GM18868 (cell line): ENCODE results near the gene CTSF.
"Not testable (repeated sequence)": the region's sequence is repeated elsewhere in the genome, so short reads cannot be mapped to it uniquely, and the experiment has no call there.

ENCODE experiments used
- ATAC-seq: cut with Tn5 transposase; IDR thresholded peaks from one replicate; pipeline ENCODE4 v1.9.1; 2021; ENCODE audit warnings: mild to moderate bottlenecking, moderate library complexity; ENCODE audit not compliant: unreplicated experiment

The CTSF gene

GRCh38 chr11:66568124-66568916 is at the start of gene CTSF:
CTSF (minus strand) TSS chr11:66568606; CDS start chr11:66568486, 120 bp downstream.
- no peak for ATAC-seq

DNA sequence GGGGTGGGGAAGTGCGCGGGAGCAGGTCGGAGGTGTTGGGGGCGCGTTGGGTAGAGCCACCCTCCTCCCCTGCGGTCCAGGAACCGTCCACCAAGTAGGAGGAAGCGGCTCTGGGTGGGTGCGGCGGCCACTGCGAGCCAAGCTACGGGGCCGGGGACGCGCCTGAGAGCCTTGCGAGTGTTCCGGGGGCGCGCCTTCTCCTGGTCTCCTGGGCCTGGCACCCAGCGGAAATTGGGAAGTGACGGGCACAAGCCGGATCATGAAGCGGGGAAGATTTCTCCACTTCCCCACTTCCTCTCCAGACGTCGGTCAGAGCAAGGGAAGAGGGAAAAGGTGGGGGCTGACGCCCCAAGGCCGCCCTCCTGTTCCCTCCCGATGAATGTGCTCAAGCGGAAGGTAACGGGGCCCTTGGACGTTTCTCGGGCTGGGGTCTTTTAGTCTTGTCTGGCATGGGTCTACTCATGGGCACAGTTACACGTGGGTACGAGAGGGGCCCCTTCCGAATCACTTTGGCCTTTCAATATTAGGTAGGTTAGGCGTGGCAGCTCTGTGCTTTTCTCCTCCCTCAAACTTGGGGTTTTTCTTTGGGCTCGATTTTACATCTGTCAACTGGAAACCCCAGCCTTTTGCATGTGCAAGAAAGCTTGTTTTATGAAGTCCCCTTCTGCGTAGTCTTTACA is 48.9 kb upstream of the CTSF start:
- no peak for ATAC-seq

DNA sequence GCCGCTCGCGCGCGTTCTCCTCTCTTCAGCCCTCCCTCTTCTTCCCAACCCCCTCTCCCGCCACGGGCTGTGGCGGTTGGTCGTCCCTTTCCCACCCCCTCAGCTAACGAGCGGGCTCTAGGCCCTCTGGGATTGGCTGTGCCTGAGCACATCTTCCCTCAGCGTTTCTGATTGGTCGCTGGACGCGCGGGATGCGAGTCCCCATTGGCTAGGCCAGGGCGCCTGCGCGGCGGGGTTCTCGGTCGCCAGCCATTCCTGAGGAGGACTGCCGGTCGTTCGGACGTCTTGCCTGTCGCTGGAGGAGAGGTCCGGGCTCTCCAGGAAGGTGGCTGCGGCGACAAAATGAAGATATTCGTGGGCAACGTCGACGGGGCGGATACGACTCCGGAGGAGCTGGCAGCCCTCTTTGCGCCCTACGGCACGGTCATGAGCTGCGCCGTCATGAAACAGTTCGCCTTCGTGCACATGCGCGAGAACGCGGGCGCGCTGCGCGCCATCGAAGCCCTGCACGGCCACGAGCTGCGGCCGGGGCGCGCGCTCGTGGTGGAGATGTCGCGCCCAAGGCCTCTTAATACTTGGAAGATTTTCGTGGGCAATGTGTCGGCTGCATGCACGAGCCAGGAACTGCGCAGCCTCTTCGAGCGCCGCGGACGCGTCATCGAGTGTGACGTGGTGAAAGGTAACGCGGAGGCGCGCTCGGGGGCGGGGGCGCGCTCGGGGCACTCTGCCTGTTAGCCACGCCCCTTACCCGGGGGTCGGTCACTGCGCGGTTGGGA is 48.2 kb upstream of the CTSF start, which contains the start of gene RBM14:
Gene RBM14, plus strand, starts transcription at position 252 of the 776 bp plus-strand sequence. Its CDS starts 91 bp downstream, at position 343.
- ATAC-seq, result peak; percentile 91

GRCh38 chr11:66614073-66614472 is 45.7 kb upstream of the CTSF start:
- no peak for ATAC-seq

GRCh38 chr11:66612458-66612857 is 44.1 kb upstream of the CTSF start:
- ATAC-seq, result no peak

DNA sequence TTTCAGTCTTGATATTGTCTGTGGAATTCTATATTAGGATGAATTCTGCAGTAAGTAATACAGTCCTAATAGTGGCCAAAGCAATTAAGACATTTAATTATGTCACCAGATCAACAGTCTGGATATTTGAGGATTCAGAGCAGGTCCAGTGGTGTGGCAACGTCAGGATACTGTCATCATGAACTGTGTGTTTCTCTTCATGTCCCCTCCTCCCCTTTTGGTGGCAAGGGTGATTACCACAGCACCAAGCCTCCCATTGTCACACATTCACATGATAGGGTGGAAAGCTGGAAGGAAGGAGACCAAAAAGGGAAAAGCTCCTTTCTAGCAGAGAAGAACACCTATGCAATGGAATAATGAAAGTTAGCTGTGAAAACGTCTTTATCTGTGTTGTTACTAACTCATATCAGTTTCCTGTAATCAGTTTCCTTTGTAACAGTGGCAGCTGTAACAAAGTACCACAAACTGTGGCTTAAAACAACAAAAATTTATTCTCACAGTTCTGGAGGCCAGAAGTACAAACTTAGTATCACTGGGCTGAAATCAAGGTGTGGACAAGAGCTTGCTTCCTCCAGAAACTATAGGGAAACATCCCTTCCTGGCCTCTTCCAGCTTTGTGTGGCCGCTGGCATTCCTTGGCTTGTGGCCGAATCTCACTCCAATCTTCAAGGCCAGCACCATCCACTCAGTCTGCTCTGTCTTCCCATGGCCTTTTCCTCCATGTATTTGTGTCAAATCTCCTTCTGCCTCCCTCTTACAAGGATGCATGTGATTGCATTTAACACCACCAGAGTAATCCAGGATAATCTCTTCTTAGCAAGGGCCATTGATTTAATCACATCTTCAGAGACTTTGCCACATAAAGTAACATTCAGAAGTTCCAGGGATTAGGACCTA is 41.6 kb upstream of the CTSF start:
- ATAC-seq, result no peak

GRCh38 chr11:66607126-66607834 is 38.9 kb upstream of the CTSF start:
- no peak for ATAC-seq

DNA sequence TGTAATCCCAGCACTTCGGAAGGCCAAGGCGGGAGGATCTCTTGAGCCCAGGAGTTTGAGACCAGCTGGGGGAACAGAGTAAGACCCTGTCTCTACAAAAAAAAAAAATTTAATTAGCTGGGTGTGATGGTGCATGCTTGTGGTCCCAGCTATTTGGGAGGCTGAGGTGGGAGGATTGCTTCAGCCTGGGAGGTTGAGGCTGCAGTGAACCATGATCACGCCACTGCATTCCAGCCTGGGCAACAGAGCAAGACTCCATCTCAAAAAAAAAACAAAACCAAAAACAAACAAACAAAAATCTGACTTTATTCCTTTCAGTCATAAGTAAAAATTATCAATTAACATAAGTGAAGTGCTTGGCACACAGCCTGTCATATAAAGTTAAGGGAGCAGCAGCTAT is 38.2 kb upstream of the CTSF start:
- ATAC-seq, result not testable (repeated sequence)

- ATAC-seq, result no peak
Measured at GRCh38 chr11:66604155-66604554, 35.7 kb upstream of the CTSF start.

- no peak for ATAC-seq
Measured at GRCh38 chr11:66603072-66603471, 34.7 kb upstream of the CTSF start.

- no peak for ATAC-seq
Measured at GRCh38 chr11:66600631-66601233, 32.3 kb upstream of the CTSF start.

DNA sequence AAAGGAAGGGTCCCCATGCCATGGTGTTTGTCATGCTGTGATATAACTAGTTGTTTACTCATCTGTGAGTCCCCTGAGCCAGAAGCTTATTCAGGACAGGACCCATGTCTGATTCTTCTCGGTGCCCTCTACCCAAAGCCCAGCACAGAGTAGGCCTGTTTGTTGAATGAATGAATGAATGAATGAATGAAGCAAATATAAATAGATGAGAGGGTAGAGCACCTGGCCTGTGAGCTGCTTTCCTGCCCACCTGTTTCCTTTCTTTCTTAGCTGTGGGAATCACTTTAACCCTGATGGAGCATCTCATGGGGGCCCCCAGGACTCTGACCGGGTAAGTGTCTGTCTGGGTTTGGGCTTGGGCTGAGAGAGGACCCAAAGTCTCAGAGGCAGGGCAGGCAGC is 31.8 kb upstream of the CTSF start:
- ATAC-seq, result no peak

GRCh38 chr11:66598993-66599392 is 30.6 kb upstream of the CTSF start:
- no peak for ATAC-seq

DNA sequence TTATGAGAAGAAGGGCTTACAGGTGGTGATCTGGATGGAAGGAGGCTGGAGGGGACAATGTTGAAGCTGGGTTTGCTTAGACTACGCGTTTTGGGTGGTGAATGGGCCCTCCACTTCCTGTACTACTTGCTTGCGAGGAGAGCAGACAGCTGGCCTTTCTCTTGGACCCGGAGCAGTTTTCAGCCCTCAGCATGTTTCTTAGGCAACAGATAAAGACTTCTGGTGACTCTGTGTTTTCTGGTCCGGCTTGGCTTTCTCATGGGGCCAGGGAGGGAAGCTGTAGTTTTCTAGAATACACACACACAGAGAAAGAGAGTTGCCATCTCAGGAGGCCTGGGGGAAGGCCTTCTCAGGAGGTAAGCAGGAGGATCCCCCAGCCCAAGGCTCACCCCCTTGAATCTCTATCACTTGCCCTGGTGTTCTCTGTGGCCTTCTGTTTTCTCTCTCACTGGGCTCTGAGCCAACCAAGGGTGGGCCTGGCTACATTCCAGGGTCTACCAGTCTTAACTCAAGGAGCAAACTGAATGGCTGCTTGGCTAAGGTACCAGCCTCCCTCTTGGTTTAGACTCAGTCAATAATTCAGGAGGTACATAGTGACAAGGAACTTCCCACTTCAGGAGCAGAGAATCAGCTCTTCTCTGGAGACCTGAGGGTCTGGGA is 27.0 kb upstream of the CTSF start:
- ATAC-seq, result no peak

DNA sequence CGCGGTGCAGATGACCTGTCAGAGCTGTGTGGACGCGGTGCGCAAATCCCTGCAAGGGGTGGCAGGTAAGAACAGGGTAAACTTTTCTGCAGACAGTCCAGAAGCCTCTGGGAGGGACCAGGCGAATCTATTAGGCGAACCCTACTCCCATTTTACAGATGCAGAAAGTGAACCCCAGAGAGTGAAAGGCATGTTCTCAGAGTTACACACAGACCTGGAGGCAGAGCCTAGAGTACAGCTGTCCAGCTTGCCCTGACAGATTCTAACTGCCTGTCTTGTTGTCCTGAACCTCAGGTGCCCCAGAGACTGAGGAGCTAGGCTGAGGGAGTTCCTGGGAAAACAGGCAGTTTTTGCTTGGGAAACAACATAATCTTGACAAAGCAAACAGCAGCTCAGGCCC is 25.2 kb upstream of the CTSF start:
- ATAC-seq, result no peak

- ATAC-seq, result peak; percentile 29
Measured at GRCh38 chr11:66593303-66593635, 24.9 kb upstream of the CTSF start.

- peak; percentile 90 for ATAC-seq
Measured at GRCh38 chr11:66592457-66593302, 24.3 kb upstream of the CTSF start, which contains the start of the genes CCDC87 and CCS. CCDC87 (minus strand) TSS chr11:66593063; CDS start chr11:66593015, 48 bp downstream. CCS (plus strand) TSS chr11:66593185; CDS start chr11:66593262, 77 bp downstream.

DNA sequence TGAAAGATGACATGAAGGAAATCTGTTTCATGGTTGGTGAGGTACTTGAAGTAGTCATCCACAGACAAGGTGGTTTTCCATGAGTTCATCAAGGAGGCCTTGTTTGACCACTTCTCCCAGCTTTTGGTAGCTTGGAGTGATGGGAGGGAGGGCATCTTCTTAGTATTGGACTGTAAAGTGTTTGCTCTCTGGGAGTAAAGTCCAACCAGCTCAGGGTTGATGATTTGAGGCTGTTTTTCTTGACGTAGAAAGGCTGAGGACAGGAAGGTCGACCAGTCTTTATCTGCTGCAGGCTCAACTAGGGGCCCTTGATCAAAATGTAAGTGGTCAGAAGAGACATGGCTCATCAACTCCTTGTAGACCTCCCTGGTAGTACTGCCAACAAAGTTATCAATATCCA is 22.8 kb upstream of the CTSF start:
- no peak for ATAC-seq
